Putamen (tissue), 1 donor: ENCODE data around the gene TDP2.

Experiments
- DNase-seq: peaks from one replicate; pipeline ENCODE4 v3.0.0-alpha.2; 2016; ENCODE audit warnings: low spot score

The TDP2 gene, protein sequence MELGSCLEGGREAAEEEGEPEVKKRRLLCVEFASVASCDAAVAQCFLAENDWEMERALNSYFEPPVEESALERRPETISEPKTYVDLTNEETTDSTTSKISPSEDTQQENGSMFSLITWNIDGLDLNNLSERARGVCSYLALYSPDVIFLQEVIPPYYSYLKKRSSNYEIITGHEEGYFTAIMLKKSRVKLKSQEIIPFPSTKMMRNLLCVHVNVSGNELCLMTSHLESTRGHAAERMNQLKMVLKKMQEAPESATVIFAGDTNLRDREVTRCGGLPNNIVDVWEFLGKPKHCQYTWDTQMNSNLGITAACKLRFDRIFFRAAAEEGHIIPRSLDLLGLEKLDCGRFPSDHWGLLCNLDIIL

GRCh38 chr6:24666641-24667377 is at the start of gene TDP2, which contains the start of gene ACOT13:
TDP2 (minus strand) TSS chr6:24666899; CDS start chr6:24666862, 37 bp downstream.
ACOT13 (plus strand) TSS chr6:24667077; CDS start chr6:24667264, 187 bp downstream.
- peak; percentile 96 for DNase-seq

GRCh38 chr6:24710519-24711303 is 44.0 kb upstream of the TDP2 start:
- no peak for DNase-seq

GRCh38 chr6:24709014-24709711 is 42.5 kb upstream of the TDP2 start:
- no peak for DNase-seq

GRCh38 chr6:24708612-24709011 is 41.9 kb upstream of the TDP2 start:
- DNase-seq: no peak

DNA sequence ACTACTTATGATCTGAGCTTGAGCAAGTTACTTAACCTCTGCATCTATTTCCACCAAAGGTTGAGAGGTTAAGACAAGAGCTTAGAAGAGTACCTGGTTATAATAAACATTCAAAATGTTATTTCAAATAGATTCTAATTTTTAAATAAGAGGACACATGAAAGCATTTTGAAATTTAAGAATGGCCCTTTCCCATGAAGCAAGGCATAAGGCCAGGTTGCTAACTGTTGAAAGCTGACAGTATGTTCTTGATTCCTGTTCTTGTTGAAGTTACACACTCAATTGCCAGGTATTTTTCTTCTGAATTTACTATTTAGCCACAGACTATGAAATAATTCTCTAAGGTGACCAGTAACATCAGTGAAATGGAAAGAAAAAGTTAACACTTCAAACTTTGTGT is 37.8 kb upstream of the TDP2 start:
- DNase-seq: no peak

- no peak for DNase-seq
Measured at GRCh38 chr6:24702720-24703282, 36.1 kb upstream of the TDP2 start.

DNA sequence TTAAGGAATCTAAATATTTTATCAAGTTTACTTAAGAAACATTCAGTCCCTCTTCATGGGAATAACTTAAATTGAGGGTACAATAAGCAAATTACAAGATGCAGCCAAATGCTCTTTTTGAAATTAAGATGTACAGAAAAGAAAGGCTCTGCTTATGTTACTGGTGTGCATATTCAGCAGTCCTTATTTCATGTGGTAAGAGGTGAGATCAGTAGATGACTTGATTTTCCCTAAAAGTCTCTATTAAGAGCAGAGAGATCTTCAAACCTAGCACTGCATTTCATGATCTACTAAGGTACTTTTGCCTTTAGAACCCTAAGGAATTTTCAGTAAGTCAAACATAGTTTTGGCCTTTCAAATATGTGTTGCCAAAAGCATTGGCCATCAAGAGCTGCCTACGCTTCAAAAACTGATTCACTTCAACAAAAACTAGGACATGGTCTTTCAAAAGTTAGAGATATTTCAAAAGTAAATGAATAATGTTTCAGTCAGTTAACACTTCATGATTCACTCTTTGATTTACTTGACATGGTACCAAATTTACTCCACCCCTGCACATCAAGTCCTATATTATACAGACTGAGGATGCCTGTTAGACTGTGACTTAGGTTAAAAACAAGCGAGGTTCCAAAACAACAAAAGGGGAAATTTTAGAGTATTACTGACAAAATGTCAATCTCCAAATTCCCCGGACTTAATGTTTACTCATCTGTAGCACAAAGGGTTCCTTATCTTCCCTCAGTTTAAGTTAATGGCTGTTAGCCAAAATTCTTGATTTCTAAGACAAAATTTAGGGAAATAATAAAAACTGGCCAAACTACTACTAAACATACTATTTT is 33.0 kb upstream of the TDP2 start:
- DNase-seq: no peak

DNA sequence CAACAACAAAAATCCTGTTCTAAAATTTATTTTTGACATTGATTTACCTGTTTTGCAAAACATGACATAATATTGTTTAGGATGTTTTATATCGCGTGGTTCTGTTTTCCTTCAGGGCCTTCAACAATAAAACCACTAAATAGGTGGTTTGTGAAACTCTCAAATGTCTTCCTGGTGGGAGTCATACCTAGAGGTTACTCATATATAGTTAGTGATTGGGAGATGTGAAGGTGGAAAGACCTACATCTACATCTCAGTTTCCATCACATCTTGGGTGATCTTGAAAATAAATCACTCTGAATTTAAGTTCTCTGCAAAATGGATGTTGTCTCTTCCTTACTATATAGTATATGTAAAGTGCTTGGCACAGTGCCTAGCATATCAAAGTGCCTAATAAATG is 29.4 kb upstream of the TDP2 start:
- no peak for DNase-seq

DNA sequence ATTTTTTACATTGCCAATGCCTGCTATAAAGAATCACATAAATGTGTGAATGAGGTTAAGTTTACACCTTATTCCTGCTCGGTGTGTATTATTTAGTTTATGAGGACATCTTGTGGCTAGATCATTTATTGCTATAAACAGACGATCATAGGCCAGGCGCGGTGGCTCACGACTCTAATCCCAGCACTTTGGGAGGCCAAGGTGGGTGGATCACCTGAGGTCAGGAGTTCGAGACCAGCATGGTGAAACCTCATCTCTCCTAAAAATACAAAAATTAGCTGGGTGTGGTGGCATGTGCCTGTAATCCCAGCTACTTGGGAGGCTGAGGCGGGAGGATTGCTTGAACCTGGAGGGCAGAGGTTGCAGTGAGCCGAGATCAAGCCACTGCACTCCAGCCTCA is 28.9 kb upstream of the TDP2 start:
- peak; percentile 28 for DNase-seq

- no peak for DNase-seq
Measured at GRCh38 chr6:24694198-24694597, 27.5 kb upstream of the TDP2 start.

DNA sequence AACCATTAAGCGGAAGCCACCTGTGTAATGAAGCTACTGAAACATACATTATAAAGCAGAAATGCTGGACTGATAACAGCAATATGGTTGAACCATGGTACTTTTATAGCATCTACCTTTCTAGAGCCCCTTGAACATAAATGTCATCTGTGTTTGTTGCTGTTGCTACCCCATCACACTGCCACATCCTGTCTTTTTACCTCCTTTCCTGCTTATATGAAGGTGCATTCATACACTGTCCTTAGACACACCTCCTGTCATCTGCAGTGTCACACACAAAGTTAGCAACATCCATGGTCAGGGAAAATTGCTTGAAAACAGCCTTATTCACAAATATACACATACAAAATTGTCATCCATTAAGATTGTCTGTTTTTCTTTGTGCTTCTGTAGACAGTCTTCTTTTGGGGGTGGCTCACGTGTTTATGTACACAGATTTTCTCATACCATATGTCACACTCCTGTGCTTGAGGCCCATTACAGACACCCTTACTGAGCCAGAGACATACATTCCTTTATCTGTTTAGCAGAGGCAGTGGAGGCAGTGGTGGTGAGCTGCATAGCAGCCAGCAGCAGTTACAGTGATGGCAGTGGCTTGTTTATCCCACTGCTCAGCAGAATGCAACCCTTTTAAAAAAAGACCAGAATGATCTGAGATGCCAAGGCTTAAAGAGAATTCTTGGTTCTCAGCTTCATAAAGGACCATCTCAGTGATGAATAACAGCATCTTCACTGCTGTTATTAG is 26.3 kb upstream of the TDP2 start:
- DNase-seq: no peak

GRCh38 chr6:24692415-24692814 is 25.7 kb upstream of the TDP2 start:
- no peak for DNase-seq

GRCh38 chr6:24692003-24692402 is 25.3 kb upstream of the TDP2 start:
- no peak for DNase-seq

GRCh38 chr6:24691550-24691949 is 24.9 kb upstream of the TDP2 start:
- no peak for DNase-seq

DNA sequence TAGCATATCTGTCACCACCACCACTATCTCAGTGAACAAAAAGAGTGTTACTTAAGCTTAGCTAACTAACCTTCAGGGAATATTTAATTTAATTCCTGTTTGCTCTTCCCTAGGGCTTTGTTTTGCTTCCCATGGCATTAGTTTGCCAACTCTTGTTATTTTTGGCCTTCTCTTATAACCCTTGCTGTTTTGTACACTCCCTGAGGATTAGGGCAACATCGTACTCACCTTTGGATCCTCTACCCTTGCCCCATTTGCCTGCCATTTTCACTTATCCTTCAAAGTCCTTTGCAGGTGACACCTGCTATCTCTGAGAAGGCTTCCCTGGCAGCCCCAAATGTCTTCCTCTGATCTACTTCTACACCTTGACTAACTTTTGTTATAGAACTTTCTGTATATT is 23.9 kb upstream of the TDP2 start:
- DNase-seq: no peak

DNA sequence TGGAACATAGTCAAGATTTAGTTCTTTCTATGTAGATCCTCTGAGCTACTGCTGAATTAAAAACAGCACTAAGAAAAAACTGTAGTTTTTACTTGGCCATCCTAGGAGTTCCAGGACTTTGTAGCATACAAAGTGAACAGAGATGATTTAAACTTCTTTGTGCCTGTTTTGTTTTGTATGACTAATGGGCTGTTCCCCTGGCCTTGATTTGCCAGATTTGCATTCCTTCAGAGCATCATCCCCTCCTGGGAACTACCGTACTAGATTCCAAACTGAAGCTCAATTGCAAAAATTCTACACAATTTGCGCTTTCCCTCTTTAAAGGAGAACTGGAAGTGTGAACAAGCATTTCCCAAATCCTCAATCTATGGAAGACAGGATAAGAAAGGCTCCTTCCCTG is 23.3 kb upstream of the TDP2 start:
- no peak for DNase-seq

GRCh38 chr6:24686946-24687345 is 20.2 kb upstream of the TDP2 start:
- no peak for DNase-seq

- no peak for DNase-seq
Measured at GRCh38 chr6:24686408-24686807, 19.7 kb upstream of the TDP2 start.

GRCh38 chr6:24683297-24684296 is 16.9 kb upstream of the TDP2 start:
- DNase-seq: no peak
